Peyer's patch (tissue), 4 donors: ENCODE measurements around the gene CLP1. TPM values are rescaled to one million over a fixed set of nuclear protein-coding genes. Genes with fewer than 3 reads are reported as not detected.
A peak's percentile ranks its signal among the peaks of the same experiment; 100 is the strongest.

ENCODE experiments used
- DNase-seq, 3 donors: peaks; one replicate each; pipeline ENCODE4 v3.0.0-alpha.2; 2017 to 2019
- H3K27ac ChIP-seq, 4 donors: fragments of 200-600 bp; sonication (generic); one replicate each; pipeline ENCODE4 v1.5.1; 2016 to 2019
- H3K27me3 ChIP-seq, 2 donors: fragments of 200-600 bp; sonication (generic); one replicate each; pipeline ENCODE4 v1.5.1; 2019
- H3K36me3 ChIP-seq, 3 donors: fragments of 200-600 bp; sonication (generic); one replicate each; pipeline ENCODE4 v1.5.1; 2016 to 2019
- H3K4me1 ChIP-seq, 4 donors: fragments of 200-600 bp; sonication (generic); one replicate each; pipeline ENCODE4 v1.5.1; 2016 to 2019
- H3K4me3 ChIP-seq, 4 donors: fragments of 200-600 bp; sonication (generic); 1 replicate in 3 of 4; 2 replicates in 1 of 4; pipeline ENCODE4 v1.5.1; 2016 to 2019; ENCODE audit warnings: mild to moderate bottlenecking in 1 of 4
- H3K9me3 ChIP-seq, 4 donors: fragments of 200-600 bp; sonication (generic); one replicate each; pipeline ENCODE4 v1.5.1; 2016 to 2019; ENCODE audit warnings: mild to moderate bottlenecking in 1 of 4
- POLR2A ChIP-seq, 2 donors: fragments of 450-650 bp; IDR thresholded peaks; one replicate each; pipeline ENCODE4 v1.5.1; 2017; ENCODE audit warnings: antibody characterized with exemption in 2 of 2, mild to moderate bottlenecking in 2 of 2, moderate library complexity in 2 of 2
- total RNA-seq, 4 donors: library from RNA; depleted of rRNA; stranded (reverse); fragments of >200 nt; gene quantifications; one replicate each; pipeline ENCODE4 v1.1.0, GENCODE V29; 2016
- TF ChIP-seq, protein P1 (sequence below), 6 experiments: fragments of 450-650 bp in 4 of 6; fragments of 200-600 bp in 2 of 6; sonication (generic) in 1 of 6; IDR thresholded peaks; one replicate each; pipeline ENCODE4 v1.5.1; 2017 to 2019; ENCODE audit warnings: antibody characterized with exemption in 6 of 6, mild to moderate bottlenecking in 3 of 6, moderate library complexity in 1 of 6

The CLP1 gene
- total RNA-seq, 4 donors from 2014 or later: 9.1 to 16.1 (median 12.8) TPM

DNA sequence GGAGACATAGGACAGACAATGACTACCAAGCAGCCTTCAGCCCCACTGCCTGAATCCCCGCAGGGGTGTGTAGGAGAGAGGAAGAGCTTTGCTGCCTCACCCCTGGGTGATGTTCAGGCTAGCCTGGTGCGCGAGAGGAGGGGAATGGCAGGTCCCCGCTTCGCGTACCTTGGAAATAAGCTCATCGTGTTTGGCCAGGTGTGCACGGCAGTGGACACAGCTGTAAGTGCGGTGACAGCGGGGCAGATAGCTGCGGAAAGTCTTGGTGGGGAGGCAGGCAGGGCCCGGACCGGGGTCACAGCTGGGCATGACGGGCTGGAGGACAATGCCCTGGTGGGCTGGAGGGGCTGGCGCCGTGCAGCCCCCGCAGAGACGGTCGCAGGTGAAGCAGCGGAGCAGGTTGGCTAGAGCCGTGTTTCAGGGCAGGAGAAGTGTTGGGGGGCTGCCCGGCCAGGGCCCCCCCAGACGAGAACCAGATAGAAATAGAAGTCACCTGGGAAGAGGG is 10.7 kb upstream of the CLP1 start:
- DNase-seq: no peak
- H3K4me1 ChIP-seq: peaks cover 0 to 24% (median 5%) of the 10 kb centered on the region in 4 donors
- no peaks in the 10 kb centered on the region for H3K9me3 ChIP-seq
- no peak overlapping the region for H3K27ac ChIP-seq
- peaks cover 0 to 15% of the 10 kb centered on the region in 2 donors for H3K27me3 ChIP-seq
- no peaks in the 10 kb centered on the region for H3K36me3 ChIP-seq
- TF ChIP-seq, protein P1, sequence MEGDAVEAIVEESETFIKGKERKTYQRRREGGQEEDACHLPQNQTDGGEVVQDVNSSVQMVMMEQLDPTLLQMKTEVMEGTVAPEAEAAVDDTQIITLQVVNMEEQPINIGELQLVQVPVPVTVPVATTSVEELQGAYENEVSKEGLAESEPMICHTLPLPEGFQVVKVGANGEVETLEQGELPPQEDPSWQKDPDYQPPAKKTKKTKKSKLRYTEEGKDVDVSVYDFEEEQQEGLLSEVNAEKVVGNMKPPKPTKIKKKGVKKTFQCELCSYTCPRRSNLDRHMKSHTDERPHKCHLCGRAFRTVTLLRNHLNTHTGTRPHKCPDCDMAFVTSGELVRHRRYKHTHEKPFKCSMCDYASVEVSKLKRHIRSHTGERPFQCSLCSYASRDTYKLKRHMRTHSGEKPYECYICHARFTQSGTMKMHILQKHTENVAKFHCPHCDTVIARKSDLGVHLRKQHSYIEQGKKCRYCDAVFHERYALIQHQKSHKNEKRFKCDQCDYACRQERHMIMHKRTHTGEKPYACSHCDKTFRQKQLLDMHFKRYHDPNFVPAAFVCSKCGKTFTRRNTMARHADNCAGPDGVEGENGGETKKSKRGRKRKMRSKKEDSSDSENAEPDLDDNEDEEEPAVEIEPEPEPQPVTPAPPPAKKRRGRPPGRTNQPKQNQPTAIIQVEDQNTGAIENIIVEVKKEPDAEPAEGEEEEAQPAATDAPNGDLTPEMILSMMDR (IDR thresholded peaks at IDR 0.05): no peak
- no peak for TF ChIP-seq POLR2A (IDR thresholded peaks at IDR 0.05)
- H3K4me3 ChIP-seq: no peak overlapping the region

DNA sequence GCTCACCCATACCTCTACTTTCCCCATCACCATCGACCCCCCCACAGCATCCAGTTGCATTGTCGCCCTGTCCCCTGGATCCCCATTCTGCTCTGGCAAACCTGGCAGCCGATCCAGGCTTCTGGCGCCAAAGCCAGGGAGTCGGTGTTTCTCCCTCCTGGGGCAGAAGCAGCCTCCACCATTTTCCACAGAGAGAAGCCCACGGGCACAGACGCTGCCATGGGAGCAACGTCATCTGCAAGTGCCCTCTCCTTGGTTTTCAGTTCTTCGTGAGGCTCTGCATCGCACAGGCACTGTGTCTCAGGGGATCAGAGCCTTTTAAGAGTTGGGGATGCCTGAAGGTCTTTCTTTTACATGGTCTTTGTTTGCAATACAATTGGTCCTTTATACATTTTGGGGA is 10.2 kb upstream of the CLP1 start:
- Histone ChIP-seq H3K9me3 (no peaks in the 10 kb centered on the region), H3K4me3 (no peak overlapping the region), H3K36me3 (no peaks in the 10 kb centered on the region), H3K27ac (no peak overlapping the region), H3K4me1 (peaks cover 0 to 24% (median 5%) of the 10 kb centered on the region in 4 donors), H3K27me3 (peaks cover 0 to 15% of the 10 kb centered on the region in 2 donors)
- TF ChIP-seq POLR2A (IDR thresholded peaks at IDR 0.05): no peak
- TF ChIP-seq, protein P1 (IDR thresholded peaks at IDR 0.05): no peak
- no peak for DNase-seq

DNA sequence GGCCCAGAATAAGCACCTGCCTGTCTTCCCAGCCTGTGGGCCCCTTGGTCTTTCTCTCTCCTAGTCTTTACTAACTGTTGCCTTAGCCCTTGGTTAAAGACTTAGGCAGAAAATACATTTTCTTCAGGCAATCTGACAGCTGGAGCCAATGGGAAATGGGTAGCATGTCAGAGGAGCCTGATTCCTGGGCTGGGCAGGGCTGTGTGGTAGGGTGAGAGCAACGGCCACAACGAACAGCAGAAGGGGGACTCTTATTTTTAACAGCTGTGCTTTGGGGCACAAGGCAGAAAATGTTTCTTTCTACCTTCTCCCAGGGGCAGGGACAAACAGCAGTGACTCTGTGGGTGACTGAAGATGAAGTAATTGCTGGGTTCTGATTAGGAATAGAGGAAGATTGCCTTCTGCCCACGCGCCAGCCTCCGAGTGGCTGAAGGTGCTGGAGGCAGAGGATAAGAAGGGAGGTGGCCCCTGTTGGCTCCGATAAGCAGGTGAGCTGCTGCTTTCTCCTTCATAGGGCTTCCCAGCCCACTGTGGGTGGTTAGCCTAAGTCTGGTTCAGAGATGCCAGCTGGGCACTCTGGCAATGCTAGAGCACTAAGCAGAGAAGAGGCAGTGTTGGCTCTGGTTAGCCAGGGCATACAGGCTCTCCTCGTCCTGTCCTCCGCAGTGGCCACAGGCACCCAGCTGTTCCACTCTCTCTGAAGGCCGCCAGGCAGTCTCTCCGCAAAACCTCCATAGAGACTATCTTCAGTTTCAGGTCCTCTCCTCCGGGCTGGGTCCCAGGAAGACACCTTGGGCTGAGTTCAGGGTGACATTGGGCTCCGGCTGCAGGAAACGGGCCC is 9.4 kb upstream of the CLP1 start:
- Histone ChIP-seq H3K36me3 (no peaks in the 10 kb centered on the region), H3K4me3 (peak overlapping the region in 1 of 4 donors; percentile 46), H3K27ac (no peak overlapping the region), H3K27me3 (peaks cover 0 to 15% of the 10 kb centered on the region in 2 donors), H3K4me1 (peaks cover 0 to 24% (median 5%) of the 10 kb centered on the region in 4 donors), H3K9me3 (no peaks in the 10 kb centered on the region)
- no peak for DNase-seq
- TF ChIP-seq, protein P1 (IDR thresholded peaks at IDR 0.05): no peak
- no peak for TF ChIP-seq POLR2A (IDR thresholded peaks at IDR 0.05)

DNA sequence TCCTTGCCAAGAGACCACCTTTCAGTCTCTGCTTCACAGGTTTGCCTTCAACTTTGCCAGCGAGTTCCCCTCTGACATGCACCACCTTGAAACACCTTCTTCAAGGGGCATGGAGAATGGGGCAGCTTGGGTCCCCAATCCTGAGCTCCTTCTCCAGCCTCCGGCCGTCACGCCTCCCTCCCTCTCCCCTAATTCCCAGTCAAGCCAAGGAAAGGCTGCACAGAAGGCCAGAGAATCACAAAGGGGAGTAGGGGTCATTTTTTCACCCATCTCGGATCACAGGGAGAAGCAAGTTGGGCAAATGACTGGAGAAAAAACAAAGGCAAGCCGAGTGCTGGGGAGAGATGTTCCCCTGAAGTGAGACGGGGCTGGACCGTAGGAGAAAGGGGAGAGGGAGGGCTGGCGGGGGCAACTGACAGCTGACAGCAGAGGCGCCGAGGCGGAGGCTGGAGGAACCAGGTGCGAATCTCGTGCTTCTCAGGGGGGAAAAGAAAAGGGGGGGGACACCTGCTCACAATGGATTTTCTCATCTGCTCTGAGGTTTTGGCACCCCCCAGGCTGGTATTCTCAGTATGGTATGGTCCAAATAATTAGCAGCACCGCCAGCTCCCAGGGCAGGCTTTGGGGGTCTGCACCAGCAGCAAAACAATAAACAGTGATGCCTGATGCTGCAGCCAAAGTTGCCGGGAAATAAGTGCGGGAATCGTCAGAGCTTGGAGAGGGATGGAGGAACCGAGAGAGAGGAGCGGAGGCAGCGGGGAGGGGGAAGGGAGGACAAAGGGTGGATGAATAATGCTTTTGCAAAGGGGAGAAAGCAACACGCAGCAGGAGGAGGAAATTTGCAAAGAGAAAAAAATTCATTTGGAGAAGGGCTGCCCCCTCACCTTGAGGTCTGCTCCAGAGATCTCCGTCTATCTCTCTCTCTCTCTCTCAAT is 8.5 kb upstream of the CLP1 start:
- no peak for DNase-seq
- Histone ChIP-seq H3K4me1 (peaks cover 0 to 24% (median 5%) of the 10 kb centered on the region in 4 donors), H3K36me3 (no peaks in the 10 kb centered on the region), H3K27me3 (peaks cover 0 to 15% of the 10 kb centered on the region in 2 donors), H3K27ac (peak overlapping the region in 1 of 4 donors; percentile 38), H3K4me3 (peak overlapping the region; percentile 15 to 48 (median 31)), H3K9me3 (no peaks in the 10 kb centered on the region)
- TF ChIP-seq POLR2A (IDR thresholded peaks at IDR 0.05): no peak
- TF ChIP-seq, protein P1 (IDR thresholded peaks at IDR 0.05): no peak
